K562 (cell line): Measurements from ENCODE around the gene CPED1. TPM values are rescaled to one million over a fixed set of nuclear protein-coding genes. Genes with fewer than 3 reads are reported as not detected.

Experiments used
- CBX2 ChIP-seq: fragments of 200-600 bp; sonication (generic); IDR thresholded peaks from one replicate; pipeline ENCODE4 v1.6.1; 2012; ENCODE audit warnings: mild to moderate bottlenecking, low read length, inconsistent platforms; ENCODE audit not compliant: insufficient read depth, poor library complexity, severe bottlenecking
- CCAR2 ChIP-seq: fragments of 200-400 bp; formaldehyde crosslinking; IDR thresholded peaks from 2 replicates; pipeline ENCODE4 v1.6.1; 2017; ENCODE audit warnings: mild to moderate bottlenecking, low read depth, low read length
- FOXJ2 ChIP-seq: fragments of 200-800 bp; sonication (Bioruptor generic); IDR thresholded peaks from 2 replicates; pipeline ENCODE4 v1.6.1; 2016; ENCODE audit warnings: missing genetic modification characterization, missing compliant biosample characterization
- FOXP1 ChIP-seq: sonication (generic); formaldehyde crosslinking; IDR thresholded peaks from 2 replicates; pipeline ENCODE4 v1.8.0; 2022; ENCODE audit warnings: mild to moderate bottlenecking, missing genetic modification reagents
- KLF6 ChIP-seq: fragments of 250-450 bp; sonication (Bioruptor Pico); IDR thresholded peaks from 2 replicates; pipeline ENCODE4 v1.4.0; 2020; ENCODE audit warnings: mild to moderate bottlenecking, moderate library complexity, borderline replicate concordance
- OTX1 ChIP-seq: fragments of 450-650 bp; formaldehyde crosslinking; IDR thresholded peaks from 2 replicates; pipeline ENCODE4 v1.4.0; 2022; ENCODE audit warnings: mild to moderate bottlenecking
- RFX7 ChIP-seq: fragments of 250-450 bp; sonication (Bioruptor Pico); IDR thresholded peaks from 2 replicates; pipeline ENCODE4 v1.5.1; 2021; ENCODE audit warnings: mild to moderate bottlenecking
- RHOXF2B ChIP-seq: fragments of 250-450 bp; sonication (Bioruptor Pico); conservative IDR thresholded peaks from 2 replicates; pipeline ENCODE4 v1.5.1; 2021
- SIRT6 ChIP-seq: IDR thresholded peaks from one replicate; pipeline ENCODE4 v1.6.1; 2012; ENCODE audit warnings: low read depth, mild to moderate bottlenecking, control low read depth, inconsistent platforms, low read length, moderate library complexity
- SRSF1 ChIP-seq: fragments of 200-400 bp; formaldehyde crosslinking; IDR thresholded peaks from 2 replicates; pipeline ENCODE4 v1.6.1; 2017; ENCODE audit warnings: mild to moderate bottlenecking, low read depth, low read length, moderate library complexity
- TEAD2 ChIP-seq: fragments of 450-650 bp; IDR thresholded peaks from 2 replicates; pipeline ENCODE4 v1.6.1; 2016; ENCODE audit warnings: missing genetic modification characterization, control low read depth, missing compliant biosample characterization
- ZBTB7A ChIP-seq: IDR thresholded peaks from 2 replicates; pipeline ENCODE4 v1.6.1; 2011; ENCODE audit warnings: low read depth, mild to moderate bottlenecking, low read length, moderate library complexity, borderline replicate concordance; ENCODE audit not compliant: control insufficient read depth
- polyA plus RNA-seq, 8 experiments: library from polyadenylated mRNA; depleted of rRNA in 4 of 8; stranded (reverse) in 5 of 8; unstranded in 3 of 8; fragments of >200 nt; fragmentation: Nextera tagmentation in 2 of 8; fragmentation: Illumina TruSeq in 1 of 8; extraction: Ambion mirVana in 2 of 8; extraction: Trizol in 1 of 8; gene quantifications; 2 replicates each; pipeline versions ENCODE4 v1.2.1 to v1.2.3, GENCODE V29; 2011 to 2014; ENCODE audit warnings: inconsistent platforms in 1 of 8, missing spikeins in 1 of 8
- total RNA-seq, 7 experiments: library from RNA; depleted of rRNA in 6 of 7; stranded (reverse); fragments of >200 nt in 6 of 7; fragmentation: Illumina TruSeq in 2 of 7; extraction: Trizol in 2 of 7; gene quantifications; 2 replicates each; pipeline versions ENCODE4 v1.2.1 to v1.2.3, GENCODE V29; 2011 to 2021; ENCODE audit warnings: low replicate concordance in 1 of 7

The CPED1 gene
- total and polyA plus RNA-seq, 9 of the 15 experiments (the other 6 are each of a cell fraction or from before 2014, with no cell fraction given), result 195 to 393 (median 290) TPM

DNA sequence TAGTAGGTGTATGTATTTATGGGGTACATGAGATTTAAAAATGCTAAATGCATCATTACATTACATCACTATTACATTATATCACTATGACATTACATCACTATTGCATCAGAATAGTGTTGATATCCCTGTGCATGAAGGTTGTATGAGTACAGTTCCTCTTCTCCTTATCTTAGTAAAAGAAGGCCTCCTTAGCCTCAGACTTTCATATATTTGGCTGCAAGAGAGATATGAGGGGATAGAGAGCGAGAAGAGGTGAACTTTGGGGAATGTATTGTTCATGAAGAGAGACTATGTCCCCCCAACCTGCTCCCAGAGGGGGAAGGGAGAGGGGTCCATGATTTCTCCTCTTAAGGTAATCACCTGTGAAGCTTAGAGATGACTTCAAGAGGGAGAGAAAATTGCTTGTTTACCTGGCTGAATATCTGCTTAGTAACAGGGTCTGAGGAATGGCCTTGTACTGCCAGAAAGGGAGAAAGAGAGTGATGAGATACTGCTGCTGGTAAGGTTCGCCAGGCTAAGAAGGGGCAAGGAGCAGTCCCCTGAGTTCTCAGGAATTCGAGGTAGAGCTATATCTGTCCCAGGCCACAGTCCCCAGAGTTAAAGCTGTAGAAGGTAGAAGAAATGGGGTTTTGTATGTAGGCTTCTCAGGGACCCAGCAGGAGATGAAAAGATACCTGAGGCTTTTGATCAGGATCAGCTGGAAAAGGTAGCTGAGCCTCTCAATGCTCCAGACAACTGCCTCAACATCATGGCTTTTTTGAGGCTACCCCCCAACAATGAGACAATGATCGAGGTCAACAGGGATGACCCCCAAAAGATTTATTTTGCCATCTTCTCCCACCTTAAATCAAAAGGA is 171.9 kb downstream of the CPED1 start (continued):
- TF ChIP-seq RFX7 (CRISPR knock-in tag), result no peak
- peak; percentile 79; the same call in 1 of the 2 replicates for TF ChIP-seq KLF6 (CRISPR knock-in tag)
- TF ChIP-seq CCAR2, result no peak
- TF ChIP-seq FOXJ2 (tag), result peak; percentile 88
- TF ChIP-seq TEAD2 (tag), result peak; percentile 68; the same call in 1 of the 2 replicates
- no peak for TF ChIP-seq ZBTB7A
- TF ChIP-seq SRSF1, result no peak
- TF ChIP-seq RHOXF2B, result peak; percentile 80
- TF ChIP-seq SIRT6, result no peak
- no peak for TF ChIP-seq OTX1
- TF ChIP-seq CBX2, result no peak
- TF ChIP-seq FOXP1, result no peak
- TF ChIP-seq, all 486 proteins: peak for 154
